Measurements from ENCODE around the gene PPP2R2B.

- TF ChIP-seq POLR2A (IDR thresholded peaks at IDR 0.05) (no peak), CTCF (IDR thresholded peaks at IDR 0.05) (no peak)
These were observed 39.4 kb upstream of the PPP2R2B start for GRCh38 chr5:146917931-146918330.
